ENCODE data around the gene ZIK1.

The ZIK1 gene

GRCh38 chr19:57637379-57637778, 53.4 kb downstream of the ZIK1 start:
- Histone ChIP-seq H3K4me3 (ENCODE audit: low read length in 2 of 2) (no peak overlapping the region), H3K27me3 (ENCODE audit: control insufficient read depth in 2 of 2, insufficient read depth in 2 of 2, low read length in 2 of 2) (no peaks in the 10 kb centered on the region), H3K9me3 (ENCODE audit: control insufficient read depth in 2 of 2, low read length in 2 of 2) (peaks cover 43 to 44% of the 10 kb centered on the region in 2 donors), H3K36me3 (ENCODE audit: control insufficient read depth in 2 of 2, insufficient read depth in 2 of 2, low read length in 2 of 2) (peaks cover 43 to 63% of the 10 kb centered on the region in 2 donors), H3K9ac (ENCODE audit: low read depth in 1 of 2, low read length in 2 of 2) (no peak overlapping the region), H3K27ac (ENCODE audit: low read depth in 2 of 2, low read length in 2 of 2) (no peak overlapping the region), H3K4me1 (ENCODE audit: control insufficient read depth in 2 of 2, insufficient read depth in 2 of 2, low read length in 2 of 2) (peaks cover 5 to 7% of the 10 kb centered on the region in 2 donors)

GRCh38 chr19:57641715-57642234, 57.8 kb downstream of the ZIK1 start:
- no peaks in the 10 kb centered on the region for H3K27me3 ChIP-seq (ENCODE audit: control insufficient read depth in 2 of 2, insufficient read depth in 2 of 2, low read length in 2 of 2)
- peaks cover 42 to 47% of the 10 kb centered on the region in 2 donors for H3K9me3 ChIP-seq (ENCODE audit: control insufficient read depth in 2 of 2, low read length in 2 of 2)
- no peak overlapping the region for H3K27ac ChIP-seq (ENCODE audit: low read depth in 2 of 2, low read length in 2 of 2)
- peaks cover 44 to 56% of the 10 kb centered on the region in 2 donors for H3K36me3 ChIP-seq (ENCODE audit: control insufficient read depth in 2 of 2, insufficient read depth in 2 of 2, low read length in 2 of 2)
- H3K4me3 ChIP-seq (ENCODE audit: low read length in 2 of 2), result peak overlapping the region; percentile 5 to 31
- no peaks in the 10 kb centered on the region for H3K4me1 ChIP-seq (ENCODE audit: control insufficient read depth in 2 of 2, insufficient read depth in 2 of 2, low read length in 2 of 2)
- no peak overlapping the region for H3K9ac ChIP-seq (ENCODE audit: low read depth in 1 of 2, low read length in 2 of 2)

GRCh38 chr19:57642396-57643046, 58.6 kb downstream of the ZIK1 start:
- Histone ChIP-seq H3K9ac (ENCODE audit: low read depth in 1 of 2, low read length in 2 of 2) (no peak overlapping the region), H3K27ac (ENCODE audit: low read depth in 2 of 2, low read length in 2 of 2) (no peak overlapping the region), H3K4me3 (ENCODE audit: low read length in 2 of 2) (peak overlapping the region in 1 of 2 donors; percentile 31), H3K36me3 (ENCODE audit: control insufficient read depth in 2 of 2, insufficient read depth in 2 of 2, low read length in 2 of 2) (peaks cover 39 to 49% of the 10 kb centered on the region in 2 donors), H3K9me3 (ENCODE audit: control insufficient read depth in 2 of 2, low read length in 2 of 2) (peaks cover 38 to 40% of the 10 kb centered on the region in 2 donors), H3K27me3 (ENCODE audit: control insufficient read depth in 2 of 2, insufficient read depth in 2 of 2, low read length in 2 of 2) (no peaks in the 10 kb centered on the region), H3K4me1 (ENCODE audit: control insufficient read depth in 2 of 2, insufficient read depth in 2 of 2, low read length in 2 of 2) (no peaks in the 10 kb centered on the region)
